MM.1S (cell line): ENCODE data around the gene LINGO1.

Source experiments
- CTCF ChIP-seq: fragments of 300-600 bp; sonication (generic); IDR thresholded peaks from 2 replicates; pipeline ENCODE4 v1.5.1; 2016; ENCODE audit warnings: antibody characterized with exemption, low read length, mixed read lengths
- EZH2 ChIP-seq: fragments of 300-600 bp; sonication (generic); optimal IDR thresholded peaks from 2 replicates; pipeline ENCODE3; 2017; ENCODE audit warnings: low read depth, mild to moderate bottlenecking, antibody characterized with exemption, low read length, mixed read lengths

GRCh38 chr15:77646104-77646694 is 13.5 kb upstream of the LINGO1 start:
- TF ChIP-seq CTCF (no peak), EZH2 (no peak)
